Lung (tissue), 12 donors: ENCODE results near the gene TP53BP2. TPM values are rescaled to one million over a fixed set of nuclear protein-coding genes. Genes with fewer than 3 reads are reported as not detected.

Experiments used
- ATAC-seq: fragments of 200-7000 bp; cut with Tn5 transposase; one replicate; pipeline ENCODE4 v1.9.1; 2020; ENCODE audit warnings: moderate number of reproducible peaks; ENCODE audit not compliant: insufficient read depth, low FRiP score
- DNase-seq, 3 donors: peaks; one replicate each; pipeline ENCODE4 v3.0.0-alpha.2; 2013 to 2017
- H3K27ac ChIP-seq, 2 donors: one replicate each; pipeline ENCODE4 v1.5.1; 2013; ENCODE audit warnings: mild to moderate bottlenecking in 2 of 2, moderate library complexity in 2 of 2, control low read depth in 1 of 2, inconsistent platforms in 1 of 2, low read depth in 1 of 2, low read length in 1 of 2
- H3K27me3 ChIP-seq, 3 donors: one replicate each; pipeline ENCODE4 v1.5.1; 2013; ENCODE audit warnings: low read length in 2 of 3; ENCODE audit not compliant: control insufficient read depth in 3 of 3, insufficient read depth in 3 of 3
- H3K36me3 ChIP-seq, 4 donors: one replicate each; pipeline ENCODE4 v1.5.1; 2013; ENCODE audit warnings: low read length in 4 of 4, mild to moderate bottlenecking in 1 of 4, moderate library complexity in 1 of 4; ENCODE audit not compliant: control insufficient read depth in 4 of 4, insufficient read depth in 4 of 4
- H3K4me1 ChIP-seq, 5 donors: one replicate each; pipeline ENCODE4 v1.5.1; 2013; ENCODE audit warnings: low read length in 5 of 5, mild to moderate bottlenecking in 2 of 5, moderate library complexity in 1 of 5; ENCODE audit not compliant: control insufficient read depth in 5 of 5, insufficient read depth in 5 of 5
- H3K4me3 ChIP-seq: one replicate; pipeline ENCODE4 v1.5.1; 2013; ENCODE audit warnings: mild to moderate bottlenecking, control low read depth, moderate library complexity
- H3K9ac ChIP-seq, 2 donors: one replicate each; pipeline ENCODE4 v1.5.1; 2013; ENCODE audit warnings: low read length in 2 of 2, control low read depth in 1 of 2; ENCODE audit not compliant: insufficient read depth in 1 of 2
- H3K9me3 ChIP-seq, 4 donors: one replicate each; pipeline ENCODE4 v1.5.1; 2013; ENCODE audit warnings: low read length in 3 of 4, mild to moderate bottlenecking in 1 of 4, moderate library complexity in 1 of 4; ENCODE audit not compliant: control insufficient read depth in 4 of 4, insufficient read depth in 3 of 4
- WGBS, 2 donors: extraction: QIAGEN DNeasy Blood & Tissue Kit; methylation state at CpG; one replicate each; pipeline ENCODE4 v1.1.7; 2013; 5-methylcytosine and 5-hydroxymethylcytosine counted together
- polyA plus RNA-seq, 2 donors: library from polyadenylated mRNA; stranded (reverse); fragments of 200-250 nt; gene quantifications; one replicate each; pipeline ENCODE4 v1.2.1, GENCODE V29; 2013
- total RNA-seq, 2 donors: library from RNA; depleted of rRNA in 1 of 2; stranded (reverse); fragments of >200 nt in 1 of 2; gene quantifications; one replicate each; pipeline ENCODE4 v1.2.1, GENCODE V29; 2014 to 2021
- TF ChIP-seq, protein P1 (sequence below): IDR thresholded peaks from 2 replicates; pipeline ENCODE4 v1.5.1; 2012; ENCODE audit warnings: mild to moderate bottlenecking; ENCODE audit errors: control extremely low read depth, extremely low read depth
- donor health status: control.
- donor health status: control.
- donor health status: Bipolar disorder and iron deficiency.
- donor health status: healthy.
- donor health status: DM: yes; HTN: yes; CAD: no.

Gene TP53BP2
- total and polyA plus RNA-seq, 4 donors = 11.5 to 94.2 (median 45.7) TPM

DNA sequence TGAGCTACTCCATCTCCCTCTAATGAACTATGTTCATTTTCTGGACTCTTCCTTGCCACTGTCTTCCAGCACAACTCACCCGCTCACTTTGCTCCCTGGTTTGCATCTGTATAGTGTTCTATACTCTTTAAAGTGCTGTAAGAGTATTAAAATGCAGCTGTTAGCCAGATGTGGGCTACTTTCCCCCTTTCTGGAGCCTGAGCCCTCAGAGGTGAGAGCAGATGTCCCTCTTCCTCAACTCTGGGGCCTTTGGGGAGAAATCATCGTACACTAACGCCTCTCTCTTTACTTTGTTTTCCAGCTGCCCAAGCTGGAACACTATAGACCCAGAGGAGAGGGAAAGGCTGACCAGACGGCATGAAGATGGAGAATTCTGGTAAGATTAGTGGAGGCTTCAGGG lies 94.1 kb downstream of the TP53BP2 start:
- Histone ChIP-seq H3K4me3 (no peak overlapping the region), H3K36me3 (peaks cover 14 to 65% (median 39%) of the 10 kb centered on the region in 4 donors), H3K27me3 (no peaks in the 10 kb centered on the region), H3K9ac (no peak overlapping the region), H3K27ac (no peak overlapping the region), H3K9me3 (no peaks in the 10 kb centered on the region), H3K4me1 (peaks cover 0 to 15% (median 5%) of the 10 kb centered on the region in 5 donors)
- ATAC-seq (no peak), DNase-seq (no peak)
- WGBS, 2 donors = 94% methylated on average over 4 of the region's 4 CpGs
- TF ChIP-seq, protein P1, sequence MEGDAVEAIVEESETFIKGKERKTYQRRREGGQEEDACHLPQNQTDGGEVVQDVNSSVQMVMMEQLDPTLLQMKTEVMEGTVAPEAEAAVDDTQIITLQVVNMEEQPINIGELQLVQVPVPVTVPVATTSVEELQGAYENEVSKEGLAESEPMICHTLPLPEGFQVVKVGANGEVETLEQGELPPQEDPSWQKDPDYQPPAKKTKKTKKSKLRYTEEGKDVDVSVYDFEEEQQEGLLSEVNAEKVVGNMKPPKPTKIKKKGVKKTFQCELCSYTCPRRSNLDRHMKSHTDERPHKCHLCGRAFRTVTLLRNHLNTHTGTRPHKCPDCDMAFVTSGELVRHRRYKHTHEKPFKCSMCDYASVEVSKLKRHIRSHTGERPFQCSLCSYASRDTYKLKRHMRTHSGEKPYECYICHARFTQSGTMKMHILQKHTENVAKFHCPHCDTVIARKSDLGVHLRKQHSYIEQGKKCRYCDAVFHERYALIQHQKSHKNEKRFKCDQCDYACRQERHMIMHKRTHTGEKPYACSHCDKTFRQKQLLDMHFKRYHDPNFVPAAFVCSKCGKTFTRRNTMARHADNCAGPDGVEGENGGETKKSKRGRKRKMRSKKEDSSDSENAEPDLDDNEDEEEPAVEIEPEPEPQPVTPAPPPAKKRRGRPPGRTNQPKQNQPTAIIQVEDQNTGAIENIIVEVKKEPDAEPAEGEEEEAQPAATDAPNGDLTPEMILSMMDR = no peak

DNA sequence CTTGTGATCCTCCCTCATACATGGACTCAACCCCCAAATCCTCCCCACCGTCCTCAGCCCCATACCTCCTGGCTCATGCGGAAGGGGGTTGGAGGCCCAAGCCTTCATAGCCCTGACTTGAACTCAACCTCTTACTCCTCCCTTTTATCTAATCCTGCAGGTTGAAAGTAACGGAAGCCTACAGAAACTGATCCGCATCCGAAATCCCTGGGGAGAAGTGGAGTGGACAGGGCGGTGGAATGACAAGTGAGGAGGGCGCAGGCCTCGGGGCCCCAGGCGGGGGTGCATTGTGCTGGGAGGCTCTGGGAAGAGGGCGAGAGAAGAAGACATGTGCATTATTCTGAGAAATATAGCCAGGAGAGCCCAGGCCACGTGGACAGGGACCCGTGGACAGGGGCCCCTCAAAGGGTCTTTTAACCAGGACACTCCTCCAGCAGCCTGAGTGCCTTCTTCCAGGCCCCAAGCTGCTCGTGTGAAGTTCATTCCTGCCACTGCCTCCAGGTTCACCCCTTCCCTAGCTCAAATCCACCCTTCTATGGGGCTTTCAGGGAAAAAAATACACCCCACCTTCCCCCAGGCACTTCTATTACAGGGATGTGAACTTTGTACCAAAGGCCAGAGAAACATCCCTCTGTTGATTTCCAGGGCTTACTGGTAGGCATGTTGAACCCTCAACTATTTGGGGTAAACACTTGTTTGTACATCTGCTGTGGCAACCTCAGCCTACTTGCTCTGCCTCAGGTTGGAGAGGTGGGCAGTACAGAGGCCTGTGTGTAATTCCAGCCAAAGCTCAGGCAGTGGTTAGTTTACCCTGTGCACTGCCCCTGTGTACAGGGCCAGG lies 94.8 kb downstream of the TP53BP2 start:
- H3K4me1 ChIP-seq = peaks cover 0 to 15% (median 5%) of the 10 kb centered on the region in 5 donors
- no peak overlapping the region for H3K9ac ChIP-seq
- no peak for DNase-seq
- H3K4me3 ChIP-seq = no peak overlapping the region
- TF ChIP-seq, protein P1 = no peak
- H3K36me3 ChIP-seq = peaks cover 14 to 62% (median 38%) of the 10 kb centered on the region in 4 donors
- no peak for ATAC-seq
- no peak overlapping the region for H3K27ac ChIP-seq
- H3K27me3 ChIP-seq = no peaks in the 10 kb centered on the region
- 95 to 99% methylated on average over 13 of the region's 13 CpGs for WGBS, 2 donors
- H3K9me3 ChIP-seq = no peaks in the 10 kb centered on the region

GRCh38 chr1:223748773-223749733 lies 96.7 kb downstream of the TP53BP2 start:
- Histone ChIP-seq H3K9ac (no peak overlapping the region), H3K27me3 (no peaks in the 10 kb centered on the region), H3K4me1 (peaks cover 0 to 15% (median 5%) of the 10 kb centered on the region in 5 donors), H3K27ac (peak overlapping the region; percentile 52 to 88), H3K4me3 (peak overlapping the region; percentile 29), H3K36me3 (peaks cover 14 to 60% (median 37%) of the 10 kb centered on the region in 4 donors), H3K9me3 (no peaks in the 10 kb centered on the region)
- DNase-seq = peak; percentile 70 to 79 (median 76)
- TF ChIP-seq, protein P1 = peak; percentile 79
- ATAC-seq = peak; percentile 84
- 6 to 16% methylated on average over 57 to 61 of the region's 61 CpGs for WGBS, 2 donors
